ENCODE measurements around the gene SPATA32.

Gene SPATA32

GRCh38 chr17:45296003-45296832 lies 34.3 kb upstream of the SPATA32 start:
- CTCF ChIA-PET: interaction anchor here (1.0 to 28.2 kb wide), 10 partner anchors 12 to 105 kb away, joined by 3 to 497 read pairs (median 4); no protein-coding TSS in a partner anchor
- POLR2A ChIA-PET: interaction anchor here (0.6 to 1.5 kb wide), 4 partner anchors 16 to 148 kb away, joined by 3 to 5 read pairs (median 4); partner anchors contain the start of gene HEXIM1
- TF ChIP-seq CTCF (IDR thresholded peaks at IDR 0.05; ENCODE audit: control extremely low read depth, extremely low read depth, low read depth, missing control alignments): no peak

GRCh38 chr17:45294506-45294905 lies 32.6 kb upstream of the SPATA32 start:
- no peak for TF ChIP-seq CTCF (IDR thresholded peaks at IDR 0.05; ENCODE audit: control extremely low read depth, extremely low read depth, low read depth, missing control alignments)
- DNase-seq (ENCODE audit: extremely low spot score): no peak
- ChIA-PET POLR2A (no interaction called here), CTCF (interaction anchor here (1.0 to 28.2 kb wide), 9 partner anchors 10 to 97 kb away, joined by 3 to 497 read pairs (median 4); partner anchors contain the start of gene MAP3K14)

More at GRCh38 chr17:45296003-45296832, 34.3 kb upstream of the SPATA32 start:
- DNase-seq (ENCODE audit: extremely low spot score): no peak

- no peak for TF ChIP-seq CTCF (IDR thresholded peaks at IDR 0.05; ENCODE audit: control extremely low read depth, extremely low read depth, low read depth, missing control alignments)
- CTCF ChIA-PET: interaction anchor here (1.0 to 28.2 kb wide), 9 partner anchors 16 to 97 kb away, joined by 3 to 497 read pairs (median 5); partner anchors contain the start of gene MAP3K14
- POLR2A ChIA-PET: interaction anchor here (0.8 to 1.1 kb wide), 3 partner anchors 11 to 46 kb away, joined by 3 to 6 read pairs (median 3); no protein-coding TSS in a partner anchor
- no peak for DNase-seq (ENCODE audit: extremely low spot score)
Observed at GRCh38 chr17:45293413-45294211, 31.7 kb upstream of the SPATA32 start.

- POLR2A ChIA-PET: interaction anchor here (0.8 to 1.1 kb wide), 3 partner anchors 12 to 45 kb away, joined by 3 to 6 read pairs (median 3); no protein-coding TSS in a partner anchor
- DNase-seq (ENCODE audit: extremely low spot score): no peak
- no peak for TF ChIP-seq CTCF (IDR thresholded peaks at IDR 0.05; ENCODE audit: control extremely low read depth, extremely low read depth, low read depth, missing control alignments)
- CTCF ChIA-PET: interaction anchor here (1.1 to 28.2 kb wide), 9 partner anchors 15 to 97 kb away, joined by 3 to 497 read pairs (median 7); partner anchors contain the start of gene MAP3K14
Observed at GRCh38 chr17:45292696-45293412, 31.0 kb upstream of the SPATA32 start.

- no peak for DNase-seq (ENCODE audit: extremely low spot score)
- no peak for TF ChIP-seq CTCF (IDR thresholded peaks at IDR 0.05; ENCODE audit: control extremely low read depth, extremely low read depth, low read depth, missing control alignments)
- CTCF ChIA-PET: interaction anchor here (1.1 to 28.2 kb wide), 7 partner anchors 12 to 99 kb away, joined by 3 to 497 read pairs (median 5); no protein-coding TSS in a partner anchor
- POLR2A ChIA-PET: no interaction called here
Observed at GRCh38 chr17:45291171-45291805, 29.4 kb upstream of the SPATA32 start.
